Gastrocnemius medialis (tissue), 4 donors: ENCODE data around the gene FLT4. TPM values are rescaled to one million over a fixed set of nuclear protein-coding genes. Genes with fewer than 3 reads are reported as not detected.

Experiments used
- ATAC-seq, 2 donors: fragments of 150-250 bp; one replicate each; pipeline ENCODE4 v1.9.1; 2016
- DNase-seq, 2 donors: peaks; one replicate each; pipeline ENCODE4 v3.0.0-alpha.2; 2019
- H3K27ac ChIP-seq, 4 donors: fragments of 200-600 bp; sonication (generic); 1 replicate in 1 of 4; 2 replicates in 3 of 4; pipeline ENCODE4 v1.5.1; 2016 to 2018; ENCODE audit warnings: mild to moderate bottlenecking in 2 of 4, moderate library complexity in 1 of 4
- H3K27me3 ChIP-seq, 3 donors: fragments of 200-600 bp; sonication (generic) in 2 of 3; 1 replicate in 1 of 3; 2 replicates in 2 of 3; pipeline versions ENCODE4 v1.5.1 to v1.6.0; 2016 to 2019; ENCODE audit warnings: mild to moderate bottlenecking in 1 of 3, moderate library complexity in 1 of 3
- H3K36me3 ChIP-seq, 2 donors: fragments of 200-600 bp; sonication (generic) in 1 of 2; one replicate each; pipeline ENCODE4 v1.5.1; 2017 to 2018
- H3K4me1 ChIP-seq, 2 donors: fragments of 200-600 bp; sonication (generic) in 1 of 2; one replicate each; pipeline ENCODE4 v1.5.1; 2016 to 2017; ENCODE audit warnings: mild to moderate bottlenecking in 2 of 2
- H3K4me3 ChIP-seq, 4 donors: fragments of 200-600 bp; sonication (generic) in 3 of 4; 1 replicate in 1 of 4; 2 replicates in 3 of 4; pipeline ENCODE4 v1.5.1; 2016 to 2019; ENCODE audit warnings: mild to moderate bottlenecking in 2 of 4
- H3K9me3 ChIP-seq, 3 donors: fragments of 200-600 bp; sonication (generic) in 2 of 3; 1 replicate in 1 of 3; 2 replicates in 2 of 3; pipeline ENCODE4 v1.5.1; 2016 to 2019
- POLR2A ChIP-seq, 2 donors: fragments of 450-650 bp; IDR thresholded peaks; one replicate each; pipeline ENCODE4 v1.6.1; 2017; ENCODE audit warnings: antibody characterized with exemption in 2 of 2, mild to moderate bottlenecking in 2 of 2, moderate library complexity in 2 of 2
- in situ Hi-C, 4 donors: fragments of 200-750 bp; cut with MboI; loops; one replicate each; pipeline versions ENCODE4 v1.15.0 to v1.8.0; 2017; ENCODE audit warnings: low sequenced_read_pairs in 4 of 4
- intact Hi-C: fragments of 100-400 bp; cut with DNase I; formaldehyde crosslinking; loops from one replicate; pipeline ENCODE4 v1.15.1; 2023; ENCODE audit warnings: low total_unique reads
- total RNA-seq, 4 donors: library from RNA; depleted of rRNA; stranded (reverse); fragments of >200 nt; gene quantifications; one replicate each; pipeline versions ENCODE4 v1.1.0 to v1.2.3, GENCODE V29; 2016
- TF ChIP-seq, protein P1 (sequence below), 5 experiments: fragments of 450-650 bp in 3 of 5; fragments of 200-600 bp in 2 of 5; sonication (generic) in 2 of 5; IDR thresholded peaks in 4 of 5; conservative IDR thresholded peaks in 1 of 5; 1 replicate in 4 of 5; 2 replicates in 1 of 5; pipeline ENCODE4 v1.5.1; 2016 to 2019; ENCODE audit warnings: antibody characterized with exemption in 5 of 5, mild to moderate bottlenecking in 3 of 5, moderate library complexity in 3 of 5

The FLT4 gene
- total RNA-seq, result 1 to 10 TPM; 2.6 to 4.7 (median 2.9) TPM

DNA sequence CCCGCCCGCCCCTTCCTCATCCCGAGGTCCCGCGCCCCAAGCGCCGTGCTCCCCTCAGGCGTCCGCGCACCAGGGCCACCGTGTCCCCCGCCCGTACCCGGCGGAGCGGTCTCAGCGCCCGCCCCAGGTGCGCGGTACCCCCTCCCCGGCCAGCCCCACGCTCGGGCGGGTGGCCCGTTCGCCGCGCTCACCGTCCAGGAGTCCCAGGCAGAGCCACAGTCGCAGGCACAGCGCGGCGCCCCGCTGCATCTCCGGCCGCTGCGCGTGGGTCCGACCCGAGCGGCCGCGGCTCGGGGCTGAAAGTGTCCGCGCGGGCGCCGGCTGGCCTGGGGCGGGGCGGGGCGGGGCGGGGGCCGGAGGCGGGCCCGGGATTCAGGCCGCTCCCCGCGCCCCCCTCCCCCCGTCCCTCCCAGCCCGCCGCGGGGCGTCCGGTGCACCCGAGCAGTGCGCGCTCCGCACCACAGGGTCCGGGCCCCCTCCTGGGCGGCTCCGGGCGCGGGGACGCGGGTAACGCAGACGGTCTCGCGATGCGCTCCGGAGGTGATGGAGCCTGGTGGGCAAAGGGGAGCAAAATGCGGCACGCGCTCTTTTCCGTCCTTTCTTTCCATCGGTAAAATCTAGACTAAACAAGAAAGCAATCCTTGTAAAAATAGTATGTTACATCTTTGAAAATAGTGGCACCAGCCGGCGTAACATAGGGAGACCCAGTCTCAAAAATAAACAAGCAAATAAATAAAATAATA lies at the start of gene FLT4:
TSS of gene FLT4 (minus strand) at position 304 of the 743 bp plus-strand sequence. CDS start at position 249, 55 bp downstream.
- ATAC-seq, result no peak
- Histone ChIP-seq H3K27ac (peak within 1 kb of the TSS in 2 of 4 donors; percentile 48 to 52), H3K4me1 (no peaks in the 10 kb centered on the region)

DNA sequence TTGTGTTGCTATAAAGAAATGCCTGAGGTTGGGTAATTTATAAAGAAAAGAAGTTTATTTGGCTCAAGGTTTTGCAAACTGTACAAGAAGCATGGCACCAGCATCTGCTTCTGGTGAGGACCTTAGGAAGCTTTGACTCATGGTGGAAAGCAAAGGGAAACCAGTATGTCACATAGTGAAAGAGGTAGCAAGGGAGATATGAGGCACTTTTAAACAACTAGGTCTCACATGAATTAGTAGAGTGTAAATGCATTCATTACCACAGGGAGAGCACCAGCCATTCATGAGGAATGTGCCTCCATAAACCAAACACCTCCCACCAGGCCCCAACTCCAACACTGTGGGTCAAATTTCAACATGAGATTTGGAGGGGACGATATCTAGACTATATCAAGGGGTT lies 49.6 kb upstream of the FLT4 start:
- ATAC-seq (no peak), DNase-seq (no peak)
- in situ Hi-C loops (no loop called here), intact Hi-C loops (no loop called here)
- Histone ChIP-seq H3K9me3 (no peaks in the 10 kb centered on the region), H3K27ac (no peak overlapping the region), H3K4me3 (no peak overlapping the region), H3K4me1 (no peaks in the 10 kb centered on the region), H3K27me3 (no peaks in the 10 kb centered on the region), H3K36me3 (no peaks in the 10 kb centered on the region)
- no peak for TF ChIP-seq POLR2A (IDR thresholded peaks at IDR 0.05)
- TF ChIP-seq, protein P1, sequence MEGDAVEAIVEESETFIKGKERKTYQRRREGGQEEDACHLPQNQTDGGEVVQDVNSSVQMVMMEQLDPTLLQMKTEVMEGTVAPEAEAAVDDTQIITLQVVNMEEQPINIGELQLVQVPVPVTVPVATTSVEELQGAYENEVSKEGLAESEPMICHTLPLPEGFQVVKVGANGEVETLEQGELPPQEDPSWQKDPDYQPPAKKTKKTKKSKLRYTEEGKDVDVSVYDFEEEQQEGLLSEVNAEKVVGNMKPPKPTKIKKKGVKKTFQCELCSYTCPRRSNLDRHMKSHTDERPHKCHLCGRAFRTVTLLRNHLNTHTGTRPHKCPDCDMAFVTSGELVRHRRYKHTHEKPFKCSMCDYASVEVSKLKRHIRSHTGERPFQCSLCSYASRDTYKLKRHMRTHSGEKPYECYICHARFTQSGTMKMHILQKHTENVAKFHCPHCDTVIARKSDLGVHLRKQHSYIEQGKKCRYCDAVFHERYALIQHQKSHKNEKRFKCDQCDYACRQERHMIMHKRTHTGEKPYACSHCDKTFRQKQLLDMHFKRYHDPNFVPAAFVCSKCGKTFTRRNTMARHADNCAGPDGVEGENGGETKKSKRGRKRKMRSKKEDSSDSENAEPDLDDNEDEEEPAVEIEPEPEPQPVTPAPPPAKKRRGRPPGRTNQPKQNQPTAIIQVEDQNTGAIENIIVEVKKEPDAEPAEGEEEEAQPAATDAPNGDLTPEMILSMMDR (IDR thresholded peaks at IDR 0.05 in 4 of 5, conservative IDR thresholded peaks at IDR 0.05 in 1 of 5), result no peak

More for the DNA sequence above, at the start of gene FLT4:
- intact Hi-C loops, result no loop called here
- peaks cover 23 to 51% (median 42%) of the 10 kb centered on the region in 3 donors for H3K27me3 ChIP-seq
- H3K9me3 ChIP-seq, result no peaks in the 10 kb centered on the region
- in situ Hi-C loops, result no loop called here
- TF ChIP-seq POLR2A (IDR thresholded peaks at IDR 0.05), result no peak
- TF ChIP-seq, protein P1 (IDR thresholded peaks at IDR 0.05 in 4 of 5, conservative IDR thresholded peaks at IDR 0.05 in 1 of 5), result no peak
- no peaks in the 10 kb centered on the region for H3K36me3 ChIP-seq
- no peak for DNase-seq
- peak within 1 kb of the TSS; percentile 39 to 52 (median 44) for H3K4me3 ChIP-seq

GRCh38 chr5:180696116-180696515 lies 46.7 kb upstream of the FLT4 start:
- in situ Hi-C loops, result no loop called here
- DNase-seq, result no peak

DNA sequence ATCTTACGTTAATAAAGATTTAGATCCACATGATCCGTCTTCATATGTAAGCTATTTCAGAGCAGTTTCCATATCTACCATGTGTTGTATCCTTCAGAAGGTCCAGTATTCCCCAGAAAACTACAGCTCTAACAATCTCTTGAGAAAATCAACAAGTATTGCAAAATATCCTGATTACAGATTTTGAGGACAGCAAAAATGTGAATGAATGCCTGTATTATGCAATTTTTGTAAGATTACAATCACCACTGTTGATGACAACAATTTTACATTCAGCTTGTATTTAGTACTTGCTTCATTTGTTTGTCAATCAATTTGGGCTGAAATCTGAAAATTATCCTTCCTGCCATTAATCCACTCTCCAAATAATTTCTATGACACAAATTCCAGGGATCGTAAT lies 43.0 kb upstream of the FLT4 start:
- peaks cover 0 to 7% (median 0%) of the 10 kb centered on the region in 3 donors for H3K27me3 ChIP-seq
- no peak overlapping the region for H3K4me3 ChIP-seq
- no peak overlapping the region for H3K27ac ChIP-seq
- DNase-seq (no peak), ATAC-seq (no peak)
- in situ Hi-C loops, result no loop called here
- no peaks in the 10 kb centered on the region for H3K4me1 ChIP-seq
- no peaks in the 10 kb centered on the region for H3K9me3 ChIP-seq
- no peaks in the 10 kb centered on the region for H3K36me3 ChIP-seq
- no peak for TF ChIP-seq POLR2A (IDR thresholded peaks at IDR 0.05)
- TF ChIP-seq, protein P1 (IDR thresholded peaks at IDR 0.05 in 4 of 5, conservative IDR thresholded peaks at IDR 0.05 in 1 of 5), result no peak
- intact Hi-C loops, result no loop called here

More at GRCh38 chr5:180696116-180696515, 46.7 kb upstream of the FLT4 start:
- intact Hi-C loops, result no loop called here
- Histone ChIP-seq H3K36me3 (no peaks in the 10 kb centered on the region), H3K4me3 (no peak overlapping the region), H3K27me3 (no peaks in the 10 kb centered on the region), H3K27ac (no peak overlapping the region), H3K4me1 (no peaks in the 10 kb centered on the region), H3K9me3 (no peaks in the 10 kb centered on the region)
- TF ChIP-seq, protein P1 (IDR thresholded peaks at IDR 0.05 in 4 of 5, conservative IDR thresholded peaks at IDR 0.05 in 1 of 5), result no peak
- no peak for TF ChIP-seq POLR2A (IDR thresholded peaks at IDR 0.05)
- ATAC-seq, result no peak
